Measurements from ENCODE around the gene CACNA1C. TPM values are rescaled to one million over a fixed set of nuclear protein-coding genes. Genes with fewer than 3 reads are reported as not detected.

CACNA1C gene
- total RNA-seq, 2 donors from 2014 or later = 70.0 to 127 TPM

- peaks cover 10 to 48% of the 10 kb centered on the region in 2 donors for H3K4me1 ChIP-seq (ENCODE audit: control insufficient read depth in 1 of 2, low read depth in 2 of 2)
- H3K4me3 ChIP-seq = no peak overlapping the region
- no peaks in the 10 kb centered on the region for H3K36me3 ChIP-seq
- peak overlapping the region; percentile 45 to 56 for H3K27ac ChIP-seq
- ATAC-seq (ENCODE audit: insufficient number of reproducible peaks, low FRiP score, low read depth) (no peak), DNase-seq (ENCODE audit: low spot score) (no peak)
- no peaks in the 10 kb centered on the region for H3K9me3 ChIP-seq
- TF ChIP-seq, protein P1, sequence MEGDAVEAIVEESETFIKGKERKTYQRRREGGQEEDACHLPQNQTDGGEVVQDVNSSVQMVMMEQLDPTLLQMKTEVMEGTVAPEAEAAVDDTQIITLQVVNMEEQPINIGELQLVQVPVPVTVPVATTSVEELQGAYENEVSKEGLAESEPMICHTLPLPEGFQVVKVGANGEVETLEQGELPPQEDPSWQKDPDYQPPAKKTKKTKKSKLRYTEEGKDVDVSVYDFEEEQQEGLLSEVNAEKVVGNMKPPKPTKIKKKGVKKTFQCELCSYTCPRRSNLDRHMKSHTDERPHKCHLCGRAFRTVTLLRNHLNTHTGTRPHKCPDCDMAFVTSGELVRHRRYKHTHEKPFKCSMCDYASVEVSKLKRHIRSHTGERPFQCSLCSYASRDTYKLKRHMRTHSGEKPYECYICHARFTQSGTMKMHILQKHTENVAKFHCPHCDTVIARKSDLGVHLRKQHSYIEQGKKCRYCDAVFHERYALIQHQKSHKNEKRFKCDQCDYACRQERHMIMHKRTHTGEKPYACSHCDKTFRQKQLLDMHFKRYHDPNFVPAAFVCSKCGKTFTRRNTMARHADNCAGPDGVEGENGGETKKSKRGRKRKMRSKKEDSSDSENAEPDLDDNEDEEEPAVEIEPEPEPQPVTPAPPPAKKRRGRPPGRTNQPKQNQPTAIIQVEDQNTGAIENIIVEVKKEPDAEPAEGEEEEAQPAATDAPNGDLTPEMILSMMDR (IDR thresholded peaks at IDR 0.05) = no peak
- H3K27me3 ChIP-seq (replicated peaks; ENCODE audit: insufficient read depth) = no peaks in the 10 kb centered on the region
These were observed 306.3 kb downstream of the CACNA1C start for GRCh38 chr12:2358986-2359658.

- no peaks in the 10 kb centered on the region for H3K9me3 ChIP-seq
- TF ChIP-seq, protein P1 (IDR thresholded peaks at IDR 0.05) = no peak
- H3K27ac ChIP-seq = peak overlapping the region; percentile 45 to 56
- H3K27me3 ChIP-seq (replicated peaks; ENCODE audit: insufficient read depth) = no peaks in the 10 kb centered on the region
- H3K4me1 ChIP-seq (ENCODE audit: control insufficient read depth in 1 of 2, low read depth in 2 of 2) = peaks cover 6 to 40% of the 10 kb centered on the region in 2 donors
- ATAC-seq (ENCODE audit: insufficient number of reproducible peaks, low FRiP score, low read depth) (no peak), DNase-seq (ENCODE audit: low spot score) (no peak)
- no peaks in the 10 kb centered on the region for H3K36me3 ChIP-seq
- no peak overlapping the region for H3K4me3 ChIP-seq
These were observed 307.2 kb downstream of the CACNA1C start for GRCh38 chr12:2359725-2360629.

DNA sequence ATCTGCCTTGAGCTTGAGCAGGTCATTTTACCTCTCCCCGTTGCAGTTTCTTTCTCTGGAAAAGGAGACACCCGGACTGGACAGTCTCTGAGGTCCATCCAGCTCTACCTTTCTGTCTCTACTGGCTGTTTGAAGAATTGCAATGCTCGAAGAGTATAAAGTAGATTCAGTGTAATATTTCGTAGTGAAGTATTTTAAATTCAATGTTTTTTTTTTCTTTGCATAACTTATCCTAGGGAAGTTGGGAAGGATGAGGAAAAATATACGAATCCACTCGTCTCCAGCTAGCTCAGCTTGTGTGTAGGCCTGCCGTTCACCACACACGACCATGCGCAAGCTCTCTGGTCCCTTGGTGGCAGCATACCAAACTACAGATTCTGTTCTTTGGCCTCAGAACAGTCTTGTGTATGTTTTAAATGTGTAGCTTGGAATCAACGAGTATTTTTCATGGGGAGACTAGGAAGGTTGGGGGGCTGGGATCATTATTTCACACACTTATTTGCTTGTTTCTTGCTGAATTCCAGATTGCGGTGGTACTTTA lies 307.9 kb downstream of the CACNA1C start:
- no peak for DNase-seq (ENCODE audit: low spot score)
- no peaks in the 10 kb centered on the region for H3K27me3 ChIP-seq (replicated peaks; ENCODE audit: insufficient read depth)
- H3K36me3 ChIP-seq = no peaks in the 10 kb centered on the region
- no peaks in the 10 kb centered on the region for H3K9me3 ChIP-seq
- H3K4me3 ChIP-seq = no peak overlapping the region
- TF ChIP-seq, protein P1 (IDR thresholded peaks at IDR 0.05) = peak; percentile 25
- H3K4me1 ChIP-seq (ENCODE audit: control insufficient read depth in 1 of 2, low read depth in 2 of 2) = peaks cover 6 to 33% of the 10 kb centered on the region in 2 donors
- no peak for ATAC-seq (ENCODE audit: insufficient number of reproducible peaks, low FRiP score, low read depth)
- no peak overlapping the region for H3K27ac ChIP-seq

- DNase-seq (ENCODE audit: low spot score) = no peak
- no peak overlapping the region for H3K27ac ChIP-seq
- no peaks in the 10 kb centered on the region for H3K36me3 ChIP-seq
- TF ChIP-seq, protein P1 (IDR thresholded peaks at IDR 0.05) = no peak
- H3K9me3 ChIP-seq = no peaks in the 10 kb centered on the region
- ATAC-seq (ENCODE audit: insufficient number of reproducible peaks, low FRiP score, low read depth) = no peak
- peaks cover 0 to 7% of the 10 kb centered on the region in 2 donors for H3K4me1 ChIP-seq (ENCODE audit: control insufficient read depth in 1 of 2, low read depth in 2 of 2)
- H3K4me3 ChIP-seq = no peak overlapping the region
- H3K27me3 ChIP-seq (replicated peaks; ENCODE audit: insufficient read depth) = no peaks in the 10 kb centered on the region
These were observed 311.2 kb downstream of the CACNA1C start for GRCh38 chr12:2363836-2364609.

All from thoracic aorta (tissue), 2 donors.